HG03159 (cell line): ENCODE measurements around the gene FGD5.

ENCODE experiments used
- ATAC-seq: cut with Tn5 transposase; IDR thresholded peaks from one replicate; pipeline ENCODE4 v1.9.1; 2021; ENCODE audit warnings: mild to moderate bottlenecking, moderate library complexity; ENCODE audit not compliant: unreplicated experiment

FGD5 gene

GRCh38 chr3:14789221-14789620 lies 29.5 kb upstream of the FGD5 start:
- no peak for ATAC-seq

DNA sequence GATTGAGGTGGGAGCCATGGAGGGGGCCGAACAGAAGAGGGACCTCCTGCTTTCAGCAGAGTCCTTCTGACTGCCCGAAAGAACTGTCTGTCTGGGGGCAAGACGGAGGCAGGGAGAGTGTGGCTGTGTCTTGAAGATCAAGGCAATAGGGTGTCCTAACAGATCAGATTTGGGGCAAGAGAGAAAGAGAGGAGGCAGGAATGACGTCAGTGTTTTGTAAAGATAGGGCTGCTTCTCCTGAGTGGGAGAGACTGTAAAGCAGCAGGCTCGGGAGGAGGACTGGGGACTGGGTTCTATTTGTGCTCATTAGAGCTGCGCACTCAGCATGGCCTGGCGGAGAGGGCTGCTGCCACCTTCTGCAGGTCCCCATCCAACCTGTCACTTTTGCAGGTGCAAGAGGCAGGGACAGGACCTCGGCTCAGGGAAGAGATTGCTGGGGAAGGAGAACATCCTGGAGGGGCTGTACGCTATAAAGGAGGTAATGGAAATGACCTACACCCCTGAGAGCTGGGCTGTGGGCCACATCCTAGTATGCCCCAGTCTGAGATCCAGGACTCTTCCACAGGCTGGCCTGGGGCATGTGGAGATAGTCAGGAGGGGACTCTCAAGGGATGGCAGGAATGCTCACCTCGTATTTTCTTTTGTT lies 29.0 kb upstream of the FGD5 start:
- ATAC-seq: no peak

DNA sequence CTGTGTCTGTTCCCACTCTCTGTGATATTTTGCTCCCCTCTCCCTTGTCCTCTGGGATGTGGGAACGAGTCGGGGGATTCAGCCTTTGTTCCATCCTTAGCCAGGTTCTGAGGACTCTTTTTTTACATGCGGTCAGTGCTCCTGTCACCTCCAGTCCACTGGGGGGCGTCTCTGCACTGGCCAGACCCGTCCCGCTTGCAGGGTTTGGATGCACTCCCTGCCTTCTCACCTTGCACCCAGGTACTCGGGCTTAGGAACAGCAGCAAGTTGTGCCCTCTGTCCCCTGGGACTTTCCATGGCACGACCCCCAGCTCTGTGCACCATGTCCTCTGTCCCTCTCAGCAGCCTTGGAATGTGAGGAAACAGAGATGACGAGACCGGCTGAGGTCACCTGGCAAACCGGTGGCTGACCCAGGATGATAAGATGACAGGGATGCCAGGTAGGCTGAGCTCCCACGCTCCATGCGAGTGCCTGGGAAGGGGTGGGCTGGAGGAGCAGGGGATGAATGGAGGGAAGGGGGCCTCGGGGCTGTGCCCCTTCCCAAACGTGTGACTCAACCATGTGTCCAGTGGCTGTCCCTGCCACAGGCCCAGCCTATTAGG lies 27.3 kb upstream of the FGD5 start:
- ATAC-seq: no peak

GRCh38 chr3:14792691-14793121 lies 26.1 kb upstream of the FGD5 start:
- ATAC-seq: no peak

GRCh38 chr3:14793126-14793857 lies 25.5 kb upstream of the FGD5 start:
- ATAC-seq: no peak

DNA sequence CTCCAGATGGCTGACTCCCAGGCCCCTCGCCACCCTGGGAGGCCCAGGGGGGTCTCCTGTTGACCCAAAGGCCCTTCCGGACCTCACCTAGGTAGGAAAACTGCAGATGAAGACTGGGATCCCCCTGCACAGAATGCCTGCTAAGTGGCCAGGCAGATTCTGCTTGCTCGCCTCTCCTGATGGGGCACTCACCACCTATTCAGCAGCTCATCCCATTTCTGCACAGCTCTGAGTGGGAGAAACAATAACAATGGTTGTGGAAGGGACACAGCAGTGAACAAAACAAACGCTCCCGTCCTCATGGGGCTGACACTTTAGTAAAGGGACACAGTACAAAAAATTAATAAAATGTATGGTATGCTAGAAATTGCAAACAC lies 24.9 kb upstream of the FGD5 start:
- ATAC-seq: no peak

GRCh38 chr3:14794435-14794834 lies 24.3 kb upstream of the FGD5 start:
- no peak for ATAC-seq

- ATAC-seq: no peak
These were observed 22.8 kb upstream of the FGD5 start for GRCh38 chr3:14795996-14796395.

GRCh38 chr3:14796403-14797077 lies 22.2 kb upstream of the FGD5 start:
- ATAC-seq: no peak

DNA sequence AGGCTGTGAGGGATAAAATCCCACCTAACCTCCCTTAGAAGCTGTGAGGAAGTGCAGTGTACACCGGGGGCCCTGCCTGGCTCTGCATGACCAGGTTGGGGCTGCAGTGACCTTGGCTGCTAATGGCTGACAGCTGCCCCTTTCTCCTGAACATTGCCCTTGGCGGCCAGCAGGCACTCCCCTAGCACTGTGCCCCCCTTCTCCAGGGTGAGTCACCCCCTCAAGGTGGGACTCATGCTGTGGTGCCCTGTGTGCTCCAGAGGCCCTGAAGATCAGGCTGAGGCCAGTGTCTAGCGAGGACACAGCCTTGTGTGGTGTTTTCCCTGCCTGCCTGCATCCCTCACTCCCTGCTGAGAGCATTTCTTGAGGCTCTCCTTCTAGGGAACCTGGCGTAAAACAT lies 21.0 kb upstream of the FGD5 start:
- no peak for ATAC-seq

DNA sequence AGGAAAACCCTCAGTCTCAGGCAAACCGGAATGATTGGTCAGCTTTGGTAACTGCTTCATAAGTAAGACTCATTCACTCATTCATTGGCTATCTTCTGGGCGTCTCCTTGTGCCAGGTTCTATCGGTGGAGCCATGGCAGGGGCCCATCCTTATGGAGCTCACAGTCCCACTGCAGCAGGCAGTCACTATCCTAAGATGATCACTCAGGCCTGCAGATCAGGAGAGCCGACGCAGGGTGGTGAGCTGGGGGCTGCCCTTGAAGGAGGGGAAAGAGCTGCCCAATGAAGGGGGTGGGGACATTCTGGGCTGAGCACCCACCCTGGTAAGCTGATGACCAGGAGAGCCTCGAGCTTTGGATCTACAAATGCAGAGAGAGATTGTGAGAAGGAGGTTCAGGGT lies 20.5 kb upstream of the FGD5 start:
- ATAC-seq: no peak

GRCh38 chr3:14799146-14799545 lies 19.6 kb upstream of the FGD5 start:
- ATAC-seq: no peak

DNA sequence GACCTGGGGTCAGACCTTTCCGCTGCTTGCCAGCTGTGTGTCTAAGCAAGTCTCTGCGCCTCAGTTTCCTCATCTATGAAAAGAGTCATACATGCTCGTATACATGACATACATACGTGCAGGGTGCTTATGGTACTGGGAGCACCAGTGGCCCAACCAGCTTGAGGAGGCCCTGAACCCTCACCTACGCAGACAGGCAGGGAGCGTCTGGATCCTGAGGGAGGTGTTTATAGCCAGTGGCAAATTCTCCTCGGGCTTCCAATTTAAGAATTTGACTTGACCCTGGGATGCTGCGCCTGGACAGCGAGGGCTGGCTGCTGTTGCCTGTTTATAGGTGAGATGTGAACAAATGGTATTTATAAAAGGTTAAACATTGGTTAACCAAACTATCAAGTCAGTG lies 17.7 kb upstream of the FGD5 start:
- no peak for ATAC-seq

- no peak for ATAC-seq
These were observed 16.9 kb upstream of the FGD5 start for GRCh38 chr3:14801668-14802380.

GRCh38 chr3:14802381-14802731 lies 16.4 kb upstream of the FGD5 start:
- ATAC-seq: no peak

GRCh38 chr3:14803101-14803980 lies 15.4 kb upstream of the FGD5 start:
- ATAC-seq: no peak

- no peak for ATAC-seq
These were observed 14.6 kb upstream of the FGD5 start for GRCh38 chr3:14803981-14804834.

DNA sequence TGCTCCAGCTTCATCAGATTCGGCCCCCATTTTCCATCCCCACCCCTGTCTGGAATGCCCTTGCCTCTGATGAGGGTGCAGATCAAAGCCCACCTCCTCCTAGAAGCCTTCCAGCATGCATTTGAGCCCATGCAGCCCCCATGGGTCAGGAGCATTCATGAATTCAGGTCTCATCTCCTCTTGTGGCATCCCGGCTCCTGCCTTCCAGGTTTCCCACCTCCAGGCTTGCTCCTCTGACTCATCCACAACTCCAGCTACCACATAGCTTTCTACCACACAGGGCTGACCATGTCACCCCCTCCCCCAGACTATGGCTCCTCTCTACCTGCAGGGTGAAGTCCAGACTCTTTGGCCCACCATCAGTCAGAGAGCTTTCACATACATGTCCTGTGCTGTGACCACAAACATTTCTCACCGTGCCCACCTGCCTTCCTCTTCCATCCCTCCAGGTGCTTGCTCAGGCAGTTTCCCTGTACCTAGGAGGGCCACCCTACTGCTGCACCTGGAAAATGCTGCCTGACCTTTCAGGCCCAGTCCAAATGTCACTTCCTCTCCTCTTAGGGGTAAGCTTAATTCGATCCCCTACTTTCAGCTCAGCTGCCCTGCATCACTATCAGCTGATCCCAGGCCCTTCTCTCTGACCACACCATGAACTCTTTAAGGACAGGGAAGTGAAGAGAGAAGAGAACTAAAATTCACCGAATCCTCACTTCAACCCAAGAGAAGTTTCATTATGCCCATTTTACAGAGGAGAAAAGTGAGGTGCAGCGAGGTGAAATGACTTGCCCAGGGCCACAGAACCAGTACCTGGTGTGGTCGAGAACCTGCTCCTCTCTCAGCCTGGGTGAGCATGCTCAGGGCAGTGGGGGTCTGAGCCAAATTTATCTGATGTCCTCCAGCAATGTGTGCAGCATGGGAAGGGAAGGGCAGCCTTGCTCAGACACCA lies 13.7 kb upstream of the FGD5 start:
- no peak for ATAC-seq
